Stimulated activated CD4-positive, alpha-beta T cell treated with anti-CD3 and anti-CD28 coated beads, Interleukin-2, amount 100 ng/mL, for 24 hours (primary cell): ENCODE measurements around the gene DNMT3L.
"Not testable (repeated sequence)": the region's sequence is repeated elsewhere in the genome, so short reads cannot be mapped to it uniquely, and the experiment has no call there.

Source experiments
- DNase-seq, 2 donors: peaks; one replicate each; pipeline ENCODE4 v3.0.0-alpha.2; 2020

DNMT3L gene

DNA sequence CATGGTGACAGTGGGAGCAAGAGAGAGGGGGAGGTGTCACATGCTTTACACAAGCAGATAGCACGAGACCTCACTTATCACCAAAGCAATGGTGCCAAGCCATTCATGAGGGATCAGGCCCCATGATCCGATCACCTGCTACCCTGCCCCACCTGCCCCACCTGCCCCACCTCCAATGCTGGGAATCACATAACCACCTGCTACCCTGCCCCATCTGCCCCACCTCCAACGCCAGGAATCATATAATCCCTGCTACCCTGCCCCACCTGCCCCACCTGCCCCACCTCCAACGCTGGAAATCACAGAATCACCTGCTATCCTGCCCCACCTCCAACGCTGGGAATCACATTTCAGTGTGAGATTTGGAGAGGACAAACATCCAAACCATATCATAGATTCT, 13.3 kb upstream of the DNMT3L start:
- DNase-seq: no peak

DNA sequence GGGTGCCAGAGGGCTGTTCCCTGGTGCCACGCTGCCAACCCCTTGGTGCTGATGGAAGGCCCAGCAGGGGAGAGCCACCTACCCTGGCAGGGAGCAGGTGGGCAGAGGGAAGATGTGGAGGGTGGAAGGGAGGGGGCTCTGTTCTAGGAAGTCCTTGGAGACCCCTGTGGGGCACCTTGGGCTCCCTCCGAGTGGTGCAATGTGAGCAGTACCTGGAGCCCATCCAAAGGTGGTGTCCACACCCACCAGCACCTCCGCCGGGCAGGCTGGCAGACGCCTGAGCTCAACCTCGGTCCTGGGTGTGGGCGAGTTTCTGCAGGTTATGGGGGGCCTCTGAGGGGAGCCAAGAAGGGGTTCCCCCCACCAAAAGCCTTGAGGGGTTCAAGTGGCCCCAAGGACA, 11.3 kb upstream of the DNMT3L start:
- no peak for DNase-seq

DNA sequence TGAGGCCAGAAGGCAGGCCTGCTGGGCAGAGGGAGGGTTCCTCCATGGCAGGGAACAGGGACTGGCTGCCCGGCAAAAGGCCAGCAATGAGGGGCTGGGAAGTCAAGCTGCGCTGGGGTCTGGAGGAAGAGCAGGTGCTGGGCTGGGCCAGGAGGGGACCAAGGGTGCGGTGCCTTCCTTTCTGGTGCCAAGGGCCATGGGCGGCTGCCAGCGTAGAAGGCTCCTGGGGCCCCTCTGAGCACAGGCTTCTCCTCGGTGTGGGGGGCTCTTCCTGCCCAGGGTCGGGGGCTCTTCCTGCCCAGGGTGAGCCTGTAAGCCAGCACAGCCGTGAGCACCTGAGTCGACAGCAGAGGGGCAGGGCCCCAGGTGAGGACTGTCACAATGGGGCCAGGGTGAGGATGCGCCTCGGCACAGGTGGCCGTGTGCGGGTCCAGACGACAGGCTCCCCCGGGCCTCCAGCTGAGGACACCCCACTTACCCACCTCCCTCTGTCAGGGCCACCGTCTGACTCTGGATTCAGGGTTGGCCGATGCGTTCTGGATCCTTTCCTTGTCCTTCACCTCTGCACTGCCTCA, 10.7 kb upstream of the DNMT3L start:
- DNase-seq: no peak

GRCh38 chr21:44271558-44272283, 10.0 kb upstream of the DNMT3L start:
- no peak for DNase-seq

DNA sequence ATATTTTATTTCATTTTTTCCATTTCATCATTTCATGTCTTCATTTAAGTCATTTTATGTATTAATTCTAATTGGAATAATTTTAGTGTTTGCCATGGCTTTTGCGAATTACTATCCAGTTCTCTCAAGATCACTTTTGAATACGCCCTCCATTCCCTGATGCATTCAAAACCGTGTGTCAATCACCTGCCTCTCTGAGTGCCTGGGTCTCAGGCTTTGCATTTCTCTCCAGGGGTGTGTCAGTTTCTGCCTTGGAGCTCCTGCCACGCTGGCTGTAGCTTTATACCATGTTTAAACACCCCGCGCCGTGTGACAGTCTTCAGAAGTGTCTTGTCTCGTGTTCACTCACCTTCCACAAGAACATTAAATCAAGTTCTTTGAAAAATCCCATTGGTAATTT, 7.4 kb upstream of the DNMT3L start:
- DNase-seq: no peak

DNA sequence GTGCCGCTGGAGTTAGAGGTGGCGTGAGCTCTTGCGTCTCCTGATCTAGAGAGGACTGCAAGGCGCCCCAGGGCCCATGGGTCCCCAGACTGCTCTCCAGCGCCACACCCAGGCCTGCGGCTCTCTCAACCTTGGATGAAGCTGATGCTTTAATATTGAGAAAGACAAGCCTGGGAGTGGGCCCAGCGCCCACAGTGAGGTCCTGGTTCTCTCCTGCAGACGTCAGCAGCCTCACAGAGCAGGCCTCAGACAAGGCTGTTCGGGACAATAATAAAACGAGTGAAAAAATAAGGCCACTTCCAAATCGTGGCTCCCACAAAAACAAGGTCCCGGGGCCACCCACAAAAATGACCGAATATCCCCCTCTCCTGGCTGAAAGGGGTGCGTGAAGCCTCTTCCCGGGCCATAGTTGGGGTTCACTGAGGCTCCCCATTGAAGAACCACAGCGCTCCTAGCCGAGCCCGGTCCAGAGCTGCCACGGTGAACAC, 6.0 kb upstream of the DNMT3L start:
- DNase-seq: peak in 1 of 2 donors; percentile 10

DNA sequence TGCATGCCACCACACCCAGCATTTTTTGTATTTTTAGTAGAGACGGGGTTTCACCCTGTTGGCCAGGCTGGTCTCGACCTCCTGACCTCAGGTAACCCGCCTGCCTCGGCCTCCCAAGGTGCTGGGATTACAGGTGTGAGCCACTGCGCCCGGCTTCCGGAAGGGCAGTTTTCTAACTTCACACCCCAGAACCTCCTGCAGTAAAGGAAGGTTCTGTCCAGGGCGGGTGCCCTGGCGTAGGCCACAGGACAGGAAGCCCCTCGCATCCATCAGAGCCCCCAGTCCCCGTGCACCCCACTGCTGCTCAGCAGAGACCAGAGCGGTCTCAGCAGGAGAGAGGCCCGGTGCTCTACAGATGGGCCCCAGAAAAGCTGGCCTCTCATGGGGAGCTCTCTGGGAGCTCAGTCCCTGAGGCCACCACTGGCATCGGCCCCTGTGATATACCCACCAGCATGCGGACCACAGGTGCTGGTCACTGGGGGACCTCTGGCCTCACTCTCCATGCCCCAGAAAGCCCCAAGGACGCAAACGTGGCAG, 4.1 kb upstream of the DNMT3L start:
- DNase-seq: no peak

- DNase-seq: no peak
Observed at GRCh38 chr21:44263768-44264167, 2.1 kb upstream of the DNMT3L start.

DNA sequence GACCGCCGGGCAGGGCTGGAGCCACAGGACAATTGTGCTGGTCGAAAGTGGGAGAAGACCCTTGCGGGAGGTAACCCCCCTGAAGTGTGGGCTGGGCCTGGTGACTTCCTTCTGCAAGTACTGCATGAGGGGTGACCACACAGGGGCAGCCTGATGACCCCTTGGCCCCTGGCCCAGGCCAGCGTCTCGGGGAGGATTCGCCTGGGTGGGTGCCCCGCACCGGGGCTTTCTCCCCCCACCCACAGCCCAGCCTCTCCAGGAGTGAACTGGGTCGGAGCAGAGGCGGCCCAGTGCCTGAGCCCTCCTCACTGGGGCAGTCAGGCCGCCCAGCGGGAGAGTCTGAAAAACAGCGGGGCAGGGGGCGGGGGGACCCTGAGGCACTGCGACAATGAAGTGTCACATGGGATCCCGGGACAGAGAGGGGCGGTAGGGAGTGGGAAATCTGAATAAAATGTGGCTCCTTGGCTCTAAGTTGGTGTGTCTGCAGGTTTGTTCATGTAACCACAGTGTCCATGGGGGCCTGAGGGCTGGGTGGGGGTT, 1.6 kb upstream of the DNMT3L start:
- no peak for DNase-seq

DNA sequence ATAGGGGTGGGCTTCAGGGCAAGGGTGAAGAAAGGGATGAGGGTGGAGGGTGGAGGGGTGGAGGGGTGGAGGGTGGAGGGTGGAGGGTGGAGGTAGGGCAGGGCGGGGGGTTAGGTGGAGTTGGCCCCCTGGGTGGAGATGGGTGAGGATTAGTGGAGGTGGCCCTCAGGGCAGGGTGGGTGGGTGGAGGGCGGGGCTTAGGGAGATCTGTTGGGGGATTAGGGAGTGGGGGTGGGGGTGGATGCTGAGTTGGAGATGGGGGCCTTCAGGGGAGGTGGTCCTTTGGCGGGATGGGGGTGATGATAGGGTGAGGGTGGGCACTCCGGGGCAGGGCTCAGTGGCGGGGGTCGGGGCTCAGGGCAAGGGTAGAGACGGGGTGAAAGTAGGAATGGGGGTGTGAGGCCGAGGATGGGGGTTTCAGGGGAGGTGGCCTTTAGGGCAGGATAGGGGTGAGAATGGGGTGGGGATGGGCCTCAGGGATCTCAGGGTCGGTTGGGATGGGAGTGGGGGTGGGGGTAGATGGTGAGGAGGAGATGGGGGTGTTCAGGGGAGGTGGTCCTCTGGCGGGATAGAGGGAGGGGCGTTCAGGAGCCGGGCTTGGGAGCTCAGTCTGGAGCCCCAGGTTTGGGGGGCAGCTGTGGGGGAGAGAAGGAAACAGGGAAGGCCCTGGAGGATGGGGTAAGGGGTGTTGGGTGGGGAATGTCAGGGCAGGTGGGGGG, 800 bp upstream of the DNMT3L start:
- no peak for DNase-seq

DNA sequence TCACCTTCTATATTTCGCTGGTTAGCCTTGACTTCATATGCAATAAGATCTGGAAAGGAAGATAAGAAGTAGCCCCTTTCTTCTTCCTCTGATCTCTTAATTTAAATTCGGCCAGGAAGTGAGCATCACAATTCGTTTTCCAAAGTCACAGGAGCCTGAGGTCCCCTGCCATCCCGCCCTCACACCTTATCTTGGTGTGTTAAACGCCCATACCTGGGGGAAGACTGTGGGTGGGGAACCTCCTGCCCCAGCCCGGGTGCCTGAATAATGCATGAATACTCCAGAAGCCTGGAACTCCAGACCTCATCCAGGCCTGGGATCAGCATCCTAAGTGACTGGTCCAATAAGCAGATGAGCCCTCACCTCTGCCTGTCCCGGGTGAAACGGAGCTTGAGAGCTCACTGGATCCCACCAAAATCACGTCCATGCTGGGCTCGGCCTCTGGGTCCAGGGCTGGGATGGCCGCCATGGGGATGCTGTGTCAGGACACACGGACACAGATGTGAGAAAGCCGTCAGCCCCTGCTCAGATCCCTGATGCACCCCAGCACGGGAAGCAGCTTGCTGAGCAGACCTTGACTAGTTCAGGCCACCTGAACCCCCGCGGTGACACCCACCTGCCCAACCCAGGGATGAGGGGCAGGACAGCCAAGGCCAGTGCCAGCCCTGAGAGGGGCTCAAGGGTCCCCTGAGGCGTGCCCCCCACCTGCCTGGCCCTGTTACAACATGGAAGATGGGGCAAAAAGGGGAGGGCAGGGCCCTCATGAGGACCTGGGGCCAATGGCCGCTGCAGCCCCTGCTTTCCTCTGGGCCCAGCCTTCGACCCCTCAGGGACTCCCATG, 686 bp downstream of the DNMT3L start:
- no peak for DNase-seq

DNA sequence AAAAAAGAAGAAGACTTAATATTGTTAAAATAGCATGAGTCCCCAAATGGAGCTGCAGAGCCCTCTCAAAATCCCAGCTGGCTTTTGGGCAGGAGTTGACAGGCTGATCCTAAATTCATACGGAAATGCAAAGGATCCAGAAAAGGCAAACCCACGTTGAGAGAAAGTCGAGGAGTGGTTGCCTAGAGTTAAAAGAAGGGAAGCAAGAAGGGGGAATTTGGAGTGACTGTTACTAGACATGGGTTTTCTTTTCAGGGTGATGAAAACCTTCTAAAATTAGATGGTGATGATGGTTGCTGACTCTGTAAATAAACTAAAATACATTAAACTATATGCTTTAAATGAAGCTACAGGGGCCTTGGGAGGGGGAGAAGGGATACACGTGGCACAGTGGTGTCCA, 1.6 kb downstream of the DNMT3L start:
- no peak for DNase-seq

DNA sequence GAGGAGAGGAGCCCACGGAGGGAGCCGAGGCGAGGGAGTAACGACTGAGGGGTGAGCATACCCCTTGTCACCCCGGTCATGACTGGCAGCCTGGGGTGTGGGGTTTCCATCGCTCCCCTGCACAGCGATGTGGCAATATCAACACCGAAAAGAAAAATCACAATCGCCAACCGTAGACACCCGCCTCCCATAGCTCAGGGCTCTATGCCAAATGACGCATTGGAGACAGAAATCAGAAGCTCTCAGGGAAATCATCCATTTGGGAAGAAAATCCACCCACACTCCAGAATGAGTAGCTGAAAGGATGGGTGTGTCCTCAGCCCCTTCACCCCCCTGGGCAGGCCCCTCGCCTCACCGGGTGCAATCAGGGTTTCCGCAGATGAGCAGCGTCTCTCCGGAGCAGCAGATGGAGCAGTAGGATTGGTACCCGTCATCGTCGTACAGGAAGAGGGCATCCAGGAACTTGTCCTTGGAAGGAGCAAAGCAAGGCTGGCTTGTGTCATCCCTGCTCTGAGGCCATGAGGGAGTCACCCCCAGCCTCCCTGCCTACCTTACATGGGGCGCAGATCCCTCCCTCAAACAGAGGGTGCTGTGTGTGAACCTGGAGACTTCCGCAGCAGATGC, 2.5 kb downstream of the DNMT3L start:
- no peak for DNase-seq

DNA sequence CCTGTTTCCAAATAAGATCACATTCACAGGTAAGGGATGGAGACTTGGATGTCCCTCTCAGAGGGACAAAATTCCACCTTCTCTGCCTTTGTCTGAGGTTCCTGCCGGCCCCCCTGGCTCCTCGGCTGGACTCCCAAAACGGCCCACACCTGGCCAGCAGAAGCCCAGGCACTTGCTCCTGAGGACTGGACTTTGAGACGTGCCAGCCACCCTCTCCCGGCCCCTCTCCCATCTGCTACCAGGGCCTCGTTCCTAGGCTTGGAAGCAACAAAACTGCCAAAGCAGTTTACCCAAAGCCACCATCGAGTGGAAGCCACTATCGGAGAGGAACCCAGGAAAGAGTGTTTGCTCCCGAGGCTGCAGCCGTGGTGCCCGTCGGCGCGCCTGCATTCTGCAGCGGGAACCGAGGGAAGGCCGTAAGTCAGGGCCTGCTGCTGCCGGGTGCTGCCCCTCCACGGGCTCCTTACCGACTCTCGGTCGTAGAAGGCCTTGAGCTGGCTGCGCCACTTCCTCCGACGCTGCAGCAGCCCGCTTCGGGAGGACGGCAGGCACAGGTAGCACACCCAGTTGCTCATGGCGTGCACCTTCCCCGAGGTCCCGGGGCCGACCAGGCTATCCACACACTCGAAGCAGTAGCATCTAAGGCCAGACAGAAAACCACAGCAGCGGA, 3.5 kb downstream of the DNMT3L start:
- no peak for DNase-seq

- DNase-seq: no peak
Observed at GRCh38 chr21:44255511-44255981, 6.2 kb downstream of the DNMT3L start.

DNA sequence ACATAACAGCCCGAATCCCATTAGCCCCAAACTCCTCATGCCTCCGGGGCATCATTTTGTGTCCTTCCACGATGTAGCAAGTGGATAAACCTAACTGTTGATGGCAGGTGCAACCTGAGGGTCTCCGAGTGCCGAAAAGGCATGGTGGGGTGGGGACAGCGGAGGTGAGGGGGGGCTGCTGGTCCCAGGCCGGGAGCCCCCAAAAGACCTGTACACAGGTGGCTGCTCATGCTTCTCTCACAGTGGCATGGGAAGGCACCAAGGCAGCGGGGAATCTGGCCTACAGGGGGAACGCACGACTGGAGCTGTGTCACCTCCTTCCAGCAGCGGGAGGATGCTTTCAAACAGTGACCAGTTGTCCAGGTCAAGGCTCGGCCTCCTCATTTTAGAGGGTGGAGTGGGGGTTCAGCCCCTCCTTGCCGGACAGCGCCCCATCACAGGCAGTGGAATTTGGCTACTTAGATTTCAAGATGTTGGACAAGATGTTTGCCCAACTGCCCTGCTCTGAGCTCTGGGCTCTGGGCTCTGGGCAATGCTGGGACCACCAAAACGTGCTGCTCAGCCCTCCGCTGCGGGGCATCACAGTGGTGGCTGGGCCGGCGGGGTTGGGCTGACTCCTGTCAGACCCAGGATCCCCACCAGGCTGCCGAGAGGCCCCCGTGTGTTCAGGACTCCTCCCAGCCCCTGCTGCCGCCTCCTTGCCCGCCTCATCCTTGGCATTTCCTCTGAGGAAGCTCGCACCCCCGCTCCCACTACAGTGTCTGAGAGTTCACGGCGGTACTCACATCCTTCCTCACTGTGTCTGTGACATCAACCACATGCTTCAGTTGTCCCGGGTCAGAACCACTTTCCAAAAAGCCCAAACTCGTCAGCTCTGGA, 7.6 kb downstream of the DNMT3L start:
- no peak for DNase-seq

- DNase-seq: not testable (repeated sequence)
Observed at GRCh38 chr21:44249204-44250037, 12.3 kb downstream of the DNMT3L start.

DNA sequence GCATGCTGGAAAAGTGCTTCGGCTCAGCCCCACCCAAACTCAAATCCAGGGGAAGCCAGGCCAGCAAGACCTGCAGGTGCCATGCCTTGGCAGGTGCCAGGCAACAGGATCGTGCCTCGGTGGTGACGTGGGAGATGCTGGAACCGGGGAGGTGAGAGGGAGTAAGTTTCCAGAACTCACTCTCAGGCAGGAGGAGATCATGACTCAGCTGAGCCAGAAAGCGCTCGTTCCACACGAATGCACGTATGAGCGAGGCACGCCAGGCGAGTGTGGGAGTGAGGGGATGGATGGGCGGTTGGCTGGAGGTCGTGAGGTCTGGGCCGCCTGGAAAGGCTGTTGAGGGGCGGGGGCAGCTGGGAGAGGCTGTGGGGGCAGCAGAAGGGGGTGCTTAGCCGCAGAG, 13.8 kb downstream of the DNMT3L start:
- DNase-seq: not testable (repeated sequence)

DNA sequence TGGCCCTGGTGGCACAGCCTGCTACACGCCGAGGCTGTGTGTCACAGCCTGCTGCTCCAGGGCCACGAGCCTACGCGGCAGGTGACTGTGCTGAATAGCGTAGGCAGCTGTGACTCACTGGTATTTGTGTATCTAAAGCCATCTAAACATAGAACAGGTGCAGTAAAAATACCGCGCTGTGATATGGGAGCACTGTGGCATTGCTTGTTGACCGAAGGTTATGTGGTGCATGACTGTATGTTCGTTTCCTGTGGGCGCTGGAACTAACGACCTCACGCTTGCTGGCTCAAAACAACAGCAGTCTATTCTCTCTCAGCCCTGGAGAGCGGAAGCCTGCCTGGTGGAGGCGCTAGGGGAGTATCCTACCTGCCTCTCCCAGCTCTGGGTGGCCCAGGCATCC, 17.7 kb downstream of the DNMT3L start:
- DNase-seq: not testable (repeated sequence)
